Epithelial cell of esophagus (primary cell): ENCODE data around the gene HLA-F.

Experiments used
- DNase-seq: peaks from one replicate; pipeline ENCODE4 v3.0.0; 2010; ENCODE audit warnings: low read depth
- H3K4me3 ChIP-seq: 2 replicates; pipeline ENCODE4 v1.5.1; 2011; ENCODE audit warnings: mild to moderate bottlenecking, low read length, control low read depth
- TF ChIP-seq, protein P1 (sequence below): IDR thresholded peaks from 2 replicates; pipeline ENCODE4 v1.5.1; 2011; ENCODE audit warnings: low read depth, mild to moderate bottlenecking, low read length, control low read depth, inconsistent platforms; ENCODE audit not compliant: insufficient read depth; ENCODE audit errors: missing control alignments

The HLA-F gene

DNA sequence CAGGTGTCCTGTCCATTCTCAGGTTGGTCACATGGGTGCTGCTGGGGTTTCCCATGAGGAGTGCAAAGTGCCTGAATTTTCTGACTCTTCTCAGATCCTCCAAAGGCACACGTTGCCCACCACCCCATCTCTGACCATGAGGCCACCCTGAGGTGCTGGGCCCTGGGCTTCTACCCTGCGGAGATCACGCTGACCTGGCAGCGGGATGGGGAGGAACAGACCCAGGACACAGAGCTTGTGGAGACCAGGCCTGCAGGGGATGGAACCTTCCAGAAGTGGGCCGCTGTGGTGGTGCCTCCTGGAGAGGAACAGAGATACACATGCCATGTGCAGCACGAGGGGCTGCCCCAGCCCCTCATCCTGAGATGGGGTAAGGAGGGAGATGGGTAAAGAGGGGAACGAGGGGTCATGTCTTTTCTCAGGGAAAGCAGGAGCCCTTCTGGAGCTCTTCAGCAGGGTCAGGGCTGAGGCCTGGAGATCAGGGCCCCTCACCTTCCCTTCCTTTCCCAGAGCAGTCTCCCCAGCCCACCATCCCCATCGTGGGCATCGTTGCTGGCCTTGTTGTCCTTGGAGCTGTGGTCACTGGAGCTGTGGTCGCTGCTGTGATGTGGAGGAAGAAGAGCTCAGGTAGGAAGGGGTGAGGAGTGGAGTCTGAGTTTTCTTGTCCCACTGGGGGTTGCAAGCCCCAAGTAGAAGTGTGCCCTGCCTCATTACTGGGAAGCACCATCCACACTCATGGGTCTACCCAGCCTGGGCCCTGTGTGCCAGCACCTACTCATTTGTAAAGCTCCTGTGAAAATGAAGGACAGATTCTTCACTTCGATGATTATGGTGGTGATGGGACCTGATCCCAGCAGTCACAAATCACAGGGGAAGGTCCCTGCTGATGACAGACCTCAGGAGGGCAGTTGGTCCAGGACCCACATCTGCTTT lies 2.0 kb downstream of the HLA-F start:
- TF ChIP-seq, protein P1, sequence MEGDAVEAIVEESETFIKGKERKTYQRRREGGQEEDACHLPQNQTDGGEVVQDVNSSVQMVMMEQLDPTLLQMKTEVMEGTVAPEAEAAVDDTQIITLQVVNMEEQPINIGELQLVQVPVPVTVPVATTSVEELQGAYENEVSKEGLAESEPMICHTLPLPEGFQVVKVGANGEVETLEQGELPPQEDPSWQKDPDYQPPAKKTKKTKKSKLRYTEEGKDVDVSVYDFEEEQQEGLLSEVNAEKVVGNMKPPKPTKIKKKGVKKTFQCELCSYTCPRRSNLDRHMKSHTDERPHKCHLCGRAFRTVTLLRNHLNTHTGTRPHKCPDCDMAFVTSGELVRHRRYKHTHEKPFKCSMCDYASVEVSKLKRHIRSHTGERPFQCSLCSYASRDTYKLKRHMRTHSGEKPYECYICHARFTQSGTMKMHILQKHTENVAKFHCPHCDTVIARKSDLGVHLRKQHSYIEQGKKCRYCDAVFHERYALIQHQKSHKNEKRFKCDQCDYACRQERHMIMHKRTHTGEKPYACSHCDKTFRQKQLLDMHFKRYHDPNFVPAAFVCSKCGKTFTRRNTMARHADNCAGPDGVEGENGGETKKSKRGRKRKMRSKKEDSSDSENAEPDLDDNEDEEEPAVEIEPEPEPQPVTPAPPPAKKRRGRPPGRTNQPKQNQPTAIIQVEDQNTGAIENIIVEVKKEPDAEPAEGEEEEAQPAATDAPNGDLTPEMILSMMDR: no peak
- DNase-seq: no peak
- no peak overlapping the region for H3K4me3 ChIP-seq

DNA sequence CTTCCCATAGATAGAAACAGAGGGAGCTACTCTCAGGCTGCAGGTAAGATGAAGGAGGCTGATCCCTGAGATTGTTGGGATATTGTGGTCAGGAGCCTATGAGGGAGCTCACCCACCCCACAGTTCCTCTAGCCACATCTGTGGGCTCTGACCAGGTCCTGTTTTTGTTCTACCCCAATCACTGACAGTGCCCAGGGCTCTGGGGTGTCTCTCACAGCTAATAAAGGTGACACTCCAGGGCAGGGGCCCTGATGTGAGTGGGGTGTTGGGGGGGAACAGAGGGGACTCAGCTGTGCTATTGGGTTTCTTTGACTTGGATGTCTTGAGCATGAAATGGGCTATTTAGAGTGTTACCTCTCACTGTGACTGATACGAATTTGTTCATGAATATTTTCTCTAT lies 2.8 kb downstream of the HLA-F start:
- no peak for DNase-seq
- no peak overlapping the region for H3K4me3 ChIP-seq
- TF ChIP-seq, protein P1: no peak

DNA sequence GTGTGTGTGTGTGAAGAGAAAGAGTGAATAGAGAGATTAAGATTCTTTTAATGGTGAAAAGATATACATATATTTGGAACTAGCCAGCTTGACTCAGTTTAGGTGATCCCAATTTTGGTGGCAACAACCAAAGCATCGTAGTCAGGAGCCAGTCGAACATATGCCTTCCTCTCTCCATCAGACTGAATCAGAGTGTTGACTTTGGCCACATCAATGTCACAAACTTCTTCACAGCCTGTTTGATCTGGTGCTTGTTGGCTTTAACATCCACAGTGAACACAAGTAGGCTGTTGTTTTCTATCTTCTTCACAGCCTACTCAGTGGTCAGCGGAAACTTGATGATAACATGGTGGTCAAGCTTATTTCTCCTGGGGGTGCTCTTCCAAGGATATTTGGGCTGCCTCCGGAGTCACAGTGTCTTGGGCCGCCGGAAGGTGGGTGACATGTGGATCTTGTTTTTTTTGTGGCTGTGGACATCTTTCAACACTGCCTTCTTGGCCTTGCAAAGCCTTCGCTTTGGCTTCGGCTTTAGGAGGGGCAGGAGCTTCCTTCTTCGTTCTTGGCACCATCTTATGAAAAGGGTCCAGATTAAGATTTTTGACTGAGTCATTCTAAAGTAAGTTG lies 3.4 kb downstream of the HLA-F start:
- no peak for DNase-seq
- TF ChIP-seq, protein P1: no peak
- no peak overlapping the region for H3K4me3 ChIP-seq

DNA sequence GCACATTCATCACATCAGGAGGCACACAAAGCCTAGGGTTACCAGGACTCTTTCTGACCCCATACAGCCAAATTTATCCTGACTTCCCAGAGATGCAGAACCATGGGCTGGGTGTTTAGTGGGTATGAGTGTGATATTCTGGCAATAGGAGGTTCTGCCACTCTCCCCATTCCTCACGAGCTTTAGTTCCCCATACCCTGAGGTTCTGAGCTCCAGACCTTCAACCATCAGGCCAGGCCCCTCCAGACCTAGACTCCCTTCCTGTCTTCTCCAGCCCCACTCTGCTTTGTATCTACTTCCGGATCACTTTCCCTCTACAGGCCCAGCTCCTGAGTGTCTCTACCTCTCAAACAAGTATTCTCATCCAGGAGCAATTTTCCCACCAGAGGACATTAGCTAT lies 4.4 kb downstream of the HLA-F start:
- no peak overlapping the region for H3K4me3 ChIP-seq
- TF ChIP-seq, protein P1: no peak
- DNase-seq: no peak

DNA sequence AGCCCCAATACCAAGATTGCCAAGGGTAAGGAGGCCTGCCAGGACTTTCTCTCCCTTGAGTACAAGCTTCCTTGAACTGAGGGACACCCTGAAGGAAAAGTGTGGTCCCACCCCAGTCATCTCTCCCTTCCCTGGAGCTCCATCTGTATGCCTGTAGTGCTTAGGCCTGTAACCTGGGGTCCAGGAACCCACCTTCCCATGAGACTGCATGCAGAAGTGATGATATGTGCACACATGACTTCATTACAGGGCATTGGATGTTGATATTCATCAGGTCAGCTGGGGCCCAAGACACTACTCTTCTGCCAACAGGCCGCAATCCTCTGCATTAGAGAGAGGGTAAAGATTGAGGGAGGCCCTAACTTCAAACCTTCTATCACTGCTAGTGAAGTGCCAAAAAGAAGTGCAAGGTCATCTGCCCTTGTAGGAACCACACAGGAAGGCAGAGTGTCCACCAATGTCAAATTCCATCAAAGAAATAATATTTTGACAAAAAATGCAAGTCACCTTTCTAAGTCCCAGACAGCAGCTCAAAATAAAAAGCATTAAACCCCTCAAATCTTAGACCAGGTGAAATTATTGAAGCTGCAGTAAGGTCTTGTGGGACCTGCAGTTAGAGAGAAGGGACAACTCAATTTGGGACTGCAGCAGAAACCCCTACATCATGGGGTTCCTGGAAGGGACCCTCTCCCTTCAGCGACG lies 5.1 kb downstream of the HLA-F start:
- TF ChIP-seq, protein P1: no peak
- H3K4me3 ChIP-seq: no peak overlapping the region
- no peak for DNase-seq

DNA sequence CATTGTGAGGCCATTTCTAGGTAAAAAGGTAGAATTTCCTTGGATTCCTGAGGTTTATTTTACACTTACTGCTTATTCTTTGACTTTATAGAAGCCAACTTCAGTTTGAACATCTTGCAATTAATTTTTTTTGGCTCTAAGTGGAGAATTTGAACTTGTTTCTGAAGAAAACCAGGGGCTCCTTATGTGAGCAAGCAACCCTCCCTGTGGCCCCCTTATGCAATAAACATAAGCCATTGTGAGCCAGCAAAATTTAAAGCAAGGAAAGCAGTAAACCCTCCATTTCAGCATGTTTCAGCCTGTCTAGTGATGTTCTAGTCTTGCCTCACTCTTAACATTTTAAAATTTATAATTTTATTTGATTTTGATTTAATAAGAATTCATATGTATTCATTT lies 5.6 kb downstream of the HLA-F start:
- H3K4me3 ChIP-seq: no peak overlapping the region
- DNase-seq: no peak
- TF ChIP-seq, protein P1: no peak
